Measurements from ENCODE around the gene ADARB2.
A peak's percentile ranks its signal among the peaks of the same experiment; 100 is the strongest.

The ADARB2 gene

GRCh38 chr10:1571587-1572237 is 165.6 kb downstream of the ADARB2 start:
- DNase-seq (ENCODE audit: low read depth, low spot score) = no peak

- DNase-seq (ENCODE audit: low read depth, low spot score) = no peak
These were observed 166.8 kb downstream of the ADARB2 start for GRCh38 chr10:1570416-1571051.

GRCh38 chr10:1569208-1569607 is 168.1 kb downstream of the ADARB2 start:
- no peak for DNase-seq (ENCODE audit: low read depth, low spot score)

- no peak for DNase-seq (ENCODE audit: low read depth, low spot score)
These were observed 169.4 kb downstream of the ADARB2 start for GRCh38 chr10:1567742-1568495.

- DNase-seq (ENCODE audit: low read depth, low spot score) = no peak
These were observed 170.2 kb downstream of the ADARB2 start for GRCh38 chr10:1567152-1567551.

GRCh38 chr10:1564791-1565190 is 172.5 kb downstream of the ADARB2 start:
- no peak for DNase-seq (ENCODE audit: low read depth, low spot score)

- no peak for DNase-seq (ENCODE audit: low read depth, low spot score)
These were observed 174.3 kb downstream of the ADARB2 start for GRCh38 chr10:1563028-1563427.

GRCh38 chr10:1561731-1562337 is 175.5 kb downstream of the ADARB2 start:
- no peak for DNase-seq (ENCODE audit: low read depth, low spot score)

GRCh38 chr10:1560535-1561192 is 176.7 kb downstream of the ADARB2 start:
- DNase-seq (ENCODE audit: low read depth, low spot score) = no peak

GRCh38 chr10:1559761-1560160 is 177.6 kb downstream of the ADARB2 start:
- DNase-seq (ENCODE audit: low read depth, low spot score) = no peak

- DNase-seq (ENCODE audit: low read depth, low spot score) = peak; percentile 23
These were observed 178.0 kb downstream of the ADARB2 start for GRCh38 chr10:1559311-1559710.

GRCh38 chr10:1558906-1559305 is 178.4 kb downstream of the ADARB2 start:
- DNase-seq (ENCODE audit: low read depth, low spot score) = no peak

- DNase-seq (ENCODE audit: low read depth, low spot score) = no peak
These were observed 180.2 kb downstream of the ADARB2 start for GRCh38 chr10:1557081-1557480.

GRCh38 chr10:1556496-1556895 is 180.8 kb downstream of the ADARB2 start:
- no peak for DNase-seq (ENCODE audit: low read depth, low spot score)

GRCh38 chr10:1553951-1554350 is 183.4 kb downstream of the ADARB2 start:
- DNase-seq (ENCODE audit: low read depth, low spot score) = no peak

GRCh38 chr10:1552881-1553670 is 184.2 kb downstream of the ADARB2 start:
- DNase-seq (ENCODE audit: low read depth, low spot score) = no peak

GRCh38 chr10:1552406-1552805 is 184.9 kb downstream of the ADARB2 start:
- no peak for DNase-seq (ENCODE audit: low read depth, low spot score)

- DNase-seq (ENCODE audit: low read depth, low spot score) = no peak
These were observed 185.5 kb downstream of the ADARB2 start for GRCh38 chr10:1551636-1552338.

- DNase-seq (ENCODE audit: low read depth, low spot score) = no peak
These were observed 186.7 kb downstream of the ADARB2 start for GRCh38 chr10:1550616-1551015.

- no peak for DNase-seq (ENCODE audit: low read depth, low spot score)
These were observed 187.1 kb downstream of the ADARB2 start for GRCh38 chr10:1550291-1550595.

Data from ELF-1 (cell line).